ENCODE results near the gene PLAGL2. TPM values are rescaled to one million over a fixed set of nuclear protein-coding genes. Genes with fewer than 3 reads are reported as not detected.
"Not testable (repeated sequence)": the region's sequence is repeated elsewhere in the genome, so short reads cannot be mapped to it uniquely, and the experiment has no call there.

PLAGL2 gene
- total RNA-seq, 3 donors from 2014 or later = 12.9 to 21.9 (median 16.5) TPM

DNA sequence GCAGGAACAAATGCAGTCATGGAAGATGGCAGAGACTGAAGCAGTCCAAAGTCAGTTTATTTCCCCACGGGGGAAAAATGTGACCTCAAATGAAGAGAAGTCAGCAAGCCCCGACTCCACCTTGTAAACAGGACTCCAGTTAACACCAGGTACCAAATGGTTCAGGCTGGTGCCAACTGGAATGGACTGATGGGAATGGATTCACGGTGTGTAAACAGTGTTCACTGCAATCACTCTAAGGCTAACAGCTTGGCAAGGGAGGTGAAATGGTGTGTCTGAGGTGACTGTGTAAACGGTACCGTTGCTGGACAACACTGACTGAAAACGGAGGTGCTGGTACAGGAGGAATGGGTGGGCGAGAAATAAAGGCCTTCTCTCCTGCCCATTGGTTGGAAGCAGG lies 12.0 kb downstream of the PLAGL2 start:
- Histone ChIP-seq H3K9me3 (no peaks in the 10 kb centered on the region), H3K4me3 (no peak overlapping the region), H3K4me1 (ENCODE audit: low read depth) (no peaks in the 10 kb centered on the region), H3K36me3 (ENCODE audit: low read depth) (peaks cover 9% of the 10 kb centered on the region)
- TF ChIP-seq, protein P1, sequence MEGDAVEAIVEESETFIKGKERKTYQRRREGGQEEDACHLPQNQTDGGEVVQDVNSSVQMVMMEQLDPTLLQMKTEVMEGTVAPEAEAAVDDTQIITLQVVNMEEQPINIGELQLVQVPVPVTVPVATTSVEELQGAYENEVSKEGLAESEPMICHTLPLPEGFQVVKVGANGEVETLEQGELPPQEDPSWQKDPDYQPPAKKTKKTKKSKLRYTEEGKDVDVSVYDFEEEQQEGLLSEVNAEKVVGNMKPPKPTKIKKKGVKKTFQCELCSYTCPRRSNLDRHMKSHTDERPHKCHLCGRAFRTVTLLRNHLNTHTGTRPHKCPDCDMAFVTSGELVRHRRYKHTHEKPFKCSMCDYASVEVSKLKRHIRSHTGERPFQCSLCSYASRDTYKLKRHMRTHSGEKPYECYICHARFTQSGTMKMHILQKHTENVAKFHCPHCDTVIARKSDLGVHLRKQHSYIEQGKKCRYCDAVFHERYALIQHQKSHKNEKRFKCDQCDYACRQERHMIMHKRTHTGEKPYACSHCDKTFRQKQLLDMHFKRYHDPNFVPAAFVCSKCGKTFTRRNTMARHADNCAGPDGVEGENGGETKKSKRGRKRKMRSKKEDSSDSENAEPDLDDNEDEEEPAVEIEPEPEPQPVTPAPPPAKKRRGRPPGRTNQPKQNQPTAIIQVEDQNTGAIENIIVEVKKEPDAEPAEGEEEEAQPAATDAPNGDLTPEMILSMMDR (IDR thresholded peaks at IDR 0.05) = no peak
- ATAC-seq = peak; percentile 13
- no peak for DNase-seq
- intact Hi-C loops (cut with DNase I, micrococcal nuclease) = no loop called here

DNA sequence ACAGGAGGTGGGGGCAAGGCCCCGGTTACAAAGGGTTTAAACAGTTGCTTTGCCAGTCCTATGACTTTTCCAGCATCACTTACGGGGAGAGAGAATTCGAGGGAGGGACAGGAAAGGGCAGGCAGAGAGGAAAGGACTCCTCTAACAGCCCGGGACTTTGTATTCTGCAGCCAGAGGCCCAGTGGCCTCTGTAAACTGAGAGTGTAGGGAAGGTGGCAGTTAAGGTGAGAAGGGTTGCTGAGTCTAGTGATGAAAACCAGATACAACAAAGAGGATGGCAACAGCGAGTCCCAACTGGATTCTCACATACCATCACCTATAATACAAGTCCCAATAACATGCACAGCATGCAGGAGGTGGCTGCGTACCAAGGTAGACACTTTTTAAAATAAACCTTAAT lies 13.5 kb downstream of the PLAGL2 start:
- intact Hi-C loops (cut with DNase I, micrococcal nuclease) = no loop called here
- ATAC-seq (no peak), DNase-seq (no peak)
- Histone ChIP-seq H3K4me1 (ENCODE audit: low read depth) (peaks cover 5% of the 10 kb centered on the region), H3K9me3 (no peaks in the 10 kb centered on the region), H3K36me3 (ENCODE audit: low read depth) (peaks cover 9% of the 10 kb centered on the region), H3K4me3 (no peak overlapping the region)
- TF ChIP-seq, protein P1 (IDR thresholded peaks at IDR 0.05) = no peak

DNA sequence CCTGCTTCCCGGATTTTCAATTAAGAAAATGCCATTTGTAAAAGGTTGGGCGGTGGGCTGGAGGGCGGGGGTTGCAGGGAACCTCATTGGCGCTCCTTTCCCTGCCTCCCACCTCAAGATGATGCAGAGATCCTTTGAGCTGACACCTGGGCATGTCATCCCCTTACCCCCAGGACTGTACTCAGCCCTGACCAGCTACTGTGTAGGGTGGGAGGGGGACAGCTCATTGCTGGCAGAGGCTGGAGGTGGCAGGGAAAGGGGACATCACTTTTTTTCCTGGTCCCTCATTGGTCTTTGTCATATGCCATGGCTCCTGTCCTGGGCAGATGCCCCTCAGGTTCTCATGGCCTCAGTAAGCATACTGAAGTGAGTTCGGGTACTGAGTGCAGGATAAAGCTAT lies 14.2 kb downstream of the PLAGL2 start:
- H3K36me3 ChIP-seq (ENCODE audit: low read depth); intact Hi-C loops (cut with DNase I, micrococcal nuclease); H3K4me3 ChIP-seq; ATAC-seq; H3K9me3 ChIP-seq; H3K4me1 ChIP-seq (ENCODE audit: low read depth); DNase-seq: not testable (repeated sequence)

DNA sequence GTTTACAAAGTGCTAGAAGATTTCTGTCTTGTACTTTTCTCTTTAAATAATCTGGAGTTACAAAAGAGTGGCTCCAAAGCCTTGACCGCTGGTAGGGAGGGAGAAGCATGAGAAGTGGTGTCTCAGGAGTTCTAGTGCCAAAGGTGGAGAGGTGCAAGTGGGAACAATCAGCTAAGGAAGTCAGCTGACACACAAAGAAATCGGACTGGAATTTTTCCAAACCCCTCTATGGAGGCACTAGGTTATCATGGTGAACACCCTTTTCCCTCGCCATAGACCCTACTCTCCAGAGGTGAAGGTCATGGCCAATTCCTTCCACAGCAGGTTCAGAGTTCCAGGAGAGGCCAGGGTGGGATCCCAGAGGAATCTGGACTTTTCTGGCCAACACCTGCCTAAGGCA lies 14.8 kb downstream of the PLAGL2 start:
- TF ChIP-seq, protein P1 (IDR thresholded peaks at IDR 0.05) = no peak
- Histone ChIP-seq H3K36me3 (ENCODE audit: low read depth) (peaks cover 9% of the 10 kb centered on the region), H3K9me3 (no peaks in the 10 kb centered on the region), H3K4me3 (no peak overlapping the region), H3K4me1 (ENCODE audit: low read depth) (peaks cover 9% of the 10 kb centered on the region)
- intact Hi-C loops (cut with DNase I, micrococcal nuclease) = no loop called here
- ATAC-seq = no peak
- no peak for DNase-seq

DNA sequence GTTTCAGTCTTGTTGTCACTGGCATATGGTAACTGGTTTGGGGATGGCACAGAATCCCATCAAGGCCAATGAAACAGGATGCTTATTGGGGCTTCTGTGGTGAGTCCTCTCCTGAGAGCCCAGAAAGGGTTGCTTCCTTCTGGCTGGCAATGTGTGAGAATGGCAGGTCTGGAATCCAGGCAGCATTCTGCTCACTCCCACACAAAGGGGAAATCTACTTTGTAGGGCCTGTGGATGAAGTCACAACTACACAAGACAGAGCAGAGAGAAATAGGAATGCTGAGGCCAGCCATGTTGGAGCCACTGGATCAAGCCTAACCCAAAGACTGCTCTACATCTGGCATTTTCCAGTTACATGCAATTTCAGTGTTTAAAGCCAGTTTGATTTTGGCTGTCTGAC lies 15.7 kb downstream of the PLAGL2 start:
- intact Hi-C loops (cut with DNase I, micrococcal nuclease) = no loop called here
- no peak for ATAC-seq
- no peak for DNase-seq

DNA sequence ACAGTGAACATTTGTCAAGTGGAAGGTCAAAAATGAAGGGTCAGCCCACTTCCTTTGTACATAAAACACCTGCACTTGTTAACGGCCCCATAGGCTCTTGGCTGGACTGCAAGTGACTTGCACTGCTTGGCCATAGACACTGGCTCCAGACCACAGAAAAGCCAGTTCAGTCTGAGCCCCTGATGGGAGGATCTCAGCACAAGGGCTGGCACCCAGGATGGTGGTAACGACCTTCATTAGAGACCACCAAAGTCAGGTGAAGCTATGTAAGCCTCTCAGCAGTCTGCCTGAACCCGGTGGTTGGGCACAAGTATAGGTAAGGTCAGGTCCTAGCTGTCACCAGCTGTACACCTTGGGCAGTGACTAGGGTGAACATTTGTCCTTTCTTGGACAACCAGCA lies 16.1 kb downstream of the PLAGL2 start:
- ATAC-seq (no peak), DNase-seq (no peak)
- Histone ChIP-seq H3K4me3 (no peak overlapping the region), H3K36me3 (ENCODE audit: low read depth) (peaks cover 3% of the 10 kb centered on the region), H3K4me1 (ENCODE audit: low read depth) (peaks cover 9% of the 10 kb centered on the region), H3K9me3 (no peaks in the 10 kb centered on the region)
- TF ChIP-seq, protein P1 (IDR thresholded peaks at IDR 0.05) = no peak
- intact Hi-C loops (cut with DNase I, micrococcal nuclease) = no loop called here

More for the DNA sequence above, 15.7 kb downstream of the PLAGL2 start:
- Histone ChIP-seq H3K36me3 (ENCODE audit: low read depth) (peaks cover 6% of the 10 kb centered on the region), H3K4me1 (ENCODE audit: low read depth) (peaks cover 9% of the 10 kb centered on the region), H3K9me3 (no peaks in the 10 kb centered on the region), H3K4me3 (no peak overlapping the region)
- TF ChIP-seq, protein P1 (IDR thresholded peaks at IDR 0.05) = no peak

Measured in mucosa of descending colon (tissue), 3 donors.